ENCODE measurements around the gene THBD.

THBD gene

GRCh38 chr20:23092861-23093495 lies 43.5 kb upstream of the THBD start:
- Histone ChIP-seq H3K27me3 (no peaks in the 10 kb centered on the region), H3K27ac (no peak overlapping the region), H3K9ac (no peak overlapping the region), H3K9me3 (replicated peaks in 1 of 11) (no peaks in the 10 kb centered on the region), H3K4me2 (0 out of 22 replicates have a peak overlapping the region, but pooled peaks of 1 of the 11 experiments have one; percentile 5), H3K36me3 (no peaks in the 10 kb centered on the region), H3K4me3 (no peak overlapping the region), H3K4me1 (peaks cover 3 to 84% (median 30%) of the 10 kb centered on the region in 10 experiments), H4K20me1 (no peaks in the 10 kb centered on the region)
- TF ChIP-seq Cebpa-rat (IDR thresholded peaks at IDR 0.05): no peak

DNA sequence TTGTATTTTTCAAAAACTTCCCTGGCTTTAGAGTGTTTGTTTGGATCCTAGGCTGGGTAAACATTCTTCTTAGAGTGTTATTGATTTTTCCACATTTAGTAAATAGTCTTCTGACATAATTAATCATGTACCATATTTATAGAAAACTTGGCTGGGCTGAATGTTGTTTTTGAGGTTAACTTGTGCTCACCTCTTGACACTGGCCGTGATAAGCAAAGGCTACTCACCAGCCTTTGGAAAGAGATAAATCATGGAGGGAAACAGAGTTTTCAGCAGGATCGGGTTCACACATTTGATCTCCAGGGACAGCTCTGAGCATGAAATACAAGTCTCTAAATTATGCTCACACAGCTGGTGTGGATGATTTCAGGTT lies 42.9 kb upstream of the THBD start:
- Histone ChIP-seq H3K4me1 (peaks cover 9 to 84% (median 32%) of the 10 kb centered on the region in 10 experiments), H3K27ac (no peak overlapping the region), H3K9me3 (replicated peaks in 1 of 11) (no peaks in the 10 kb centered on the region), H3K36me3 (no peaks in the 10 kb centered on the region), H3K27me3 (no peaks in the 10 kb centered on the region), H3K9ac (no peak overlapping the region), H3K4me2 (no peak overlapping the region), H4K20me1 (no peaks in the 10 kb centered on the region), H3K4me3 (no peak overlapping the region)
- no peak for TF ChIP-seq Cebpa-rat (IDR thresholded peaks at IDR 0.05)

- H3K27me3 ChIP-seq: no peaks in the 10 kb centered on the region
- no peak overlapping the region for H3K4me3 ChIP-seq
- H3K9ac ChIP-seq: no peak overlapping the region; a peak in 1 of 22 replicates
Observed at GRCh38 chr20:23091721-23092383, 42.4 kb upstream of the THBD start.

GRCh38 chr20:23090878-23091277 lies 41.4 kb upstream of the THBD start:
- TF ChIP-seq Cebpa-rat (IDR thresholded peaks at IDR 0.05): no peak
- H3K4me3 ChIP-seq: no peak overlapping the region
- no peak overlapping the region for H3K9ac ChIP-seq
- H3K27ac ChIP-seq: peak overlapping the region in 1 of 11 experiments; percentile 15; a peak in 1 of 22 replicates
- H3K9me3 ChIP-seq (replicated peaks in 1 of 11): no peaks in the 10 kb centered on the region
- peaks cover 24 to 84% (median 46%) of the 10 kb centered on the region in 10 experiments for H3K4me1 ChIP-seq
- H4K20me1 ChIP-seq: no peaks in the 10 kb centered on the region
- no peaks in the 10 kb centered on the region for H3K27me3 ChIP-seq
- H3K4me2 ChIP-seq: peak overlapping the region in 6 of 11 experiments; percentile 10 to 53 (median 30); a peak in 9 of 22 replicates
- H3K36me3 ChIP-seq: no peaks in the 10 kb centered on the region

More at GRCh38 chr20:23091721-23092383, 42.4 kb upstream of the THBD start:
- no peak for TF ChIP-seq Cebpa-rat (IDR thresholded peaks at IDR 0.05)
- Histone ChIP-seq H4K20me1 (no peaks in the 10 kb centered on the region), H3K4me1 (peaks cover 14 to 84% (median 37%) of the 10 kb centered on the region in 10 experiments), H3K27ac (0 out of 22 replicates have a peak overlapping the region, but pooled peaks of 2 of the 11 experiments have one; percentile 5 to 15), H3K4me2 (peak overlapping the region in 5 of 11 experiments; percentile 3 to 53 (median 30); a peak in 6 of 22 replicates), H3K36me3 (no peaks in the 10 kb centered on the region), H3K9me3 (replicated peaks in 1 of 11) (no peaks in the 10 kb centered on the region)

DNA sequence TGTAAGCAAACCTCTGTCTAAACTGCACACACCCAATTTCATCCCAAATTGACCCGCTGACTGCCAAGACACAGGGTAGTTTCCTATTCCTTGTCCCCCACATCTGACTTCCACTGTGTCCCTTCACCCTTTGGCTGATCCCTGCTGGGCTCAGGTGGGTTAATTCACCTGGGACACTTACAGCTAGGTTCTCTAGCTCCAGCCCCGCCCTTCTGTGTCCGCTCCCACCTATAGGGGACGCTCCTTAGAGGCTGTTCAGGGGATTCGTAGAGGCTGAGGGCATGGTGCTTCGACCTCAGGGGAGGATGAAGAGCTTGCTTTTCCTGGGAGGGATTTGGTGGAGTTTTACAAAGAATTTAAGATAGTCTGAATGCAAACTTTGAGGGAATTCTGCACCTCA lies 40.7 kb upstream of the THBD start:
- no peaks in the 10 kb centered on the region for H3K27me3 ChIP-seq

DNA sequence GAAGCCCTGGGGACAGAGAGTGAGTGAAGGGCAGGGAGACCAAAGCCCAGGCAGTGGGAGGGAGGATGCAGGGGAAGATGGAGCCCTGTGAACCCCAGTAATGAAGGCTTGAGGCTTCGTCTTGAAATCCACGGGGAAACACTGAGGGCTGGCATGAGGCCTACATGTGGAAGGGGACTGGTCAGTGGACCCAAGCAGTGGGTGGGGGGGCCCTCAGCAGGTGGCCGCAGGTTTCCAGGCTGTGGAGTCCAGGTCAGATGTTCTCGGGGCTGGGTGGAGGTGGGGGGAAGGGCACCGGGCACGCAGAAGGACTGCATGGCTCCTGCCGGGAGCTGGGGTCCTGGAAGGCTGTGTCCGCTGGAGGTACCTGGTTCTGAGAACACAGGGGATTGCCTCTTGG lies 39.4 kb upstream of the THBD start:
- peaks cover 0 to 12% (median 0%) of the 10 kb centered on the region in 11 experiments; a peak in 3 of 22 replicates for H3K36me3 ChIP-seq
- no peaks in the 10 kb centered on the region for H3K27me3 ChIP-seq
- H3K9ac ChIP-seq: no peak overlapping the region
- H3K4me1 ChIP-seq: peaks cover 44 to 86% (median 62%) of the 10 kb centered on the region in 10 experiments
- H3K4me3 ChIP-seq: no peak overlapping the region
- H4K20me1 ChIP-seq: peaks cover 0 to 10% (median 0%) of the 10 kb centered on the region in 11 experiments; a peak in 2 of 22 replicates
- H3K4me2 ChIP-seq: peak overlapping the region in 8 of 11 experiments; percentile 92 to 99 (median 98); a peak in 13 of 22 replicates
- H3K27ac ChIP-seq: peak overlapping the region in 5 of 11 experiments; percentile 87 to 98 (median 94); a peak in 8 of 22 replicates
- no peak for TF ChIP-seq Cebpa-rat (IDR thresholded peaks at IDR 0.05)
- H3K9me3 ChIP-seq (replicated peaks in 1 of 11): no peaks in the 10 kb centered on the region

More for the DNA sequence above, 40.7 kb upstream of the THBD start:
- H3K9ac ChIP-seq: no peak overlapping the region
- no peaks in the 10 kb centered on the region for H3K9me3 ChIP-seq (replicated peaks in 1 of 11)
- TF ChIP-seq Cebpa-rat (IDR thresholded peaks at IDR 0.05): no peak
- H3K36me3 ChIP-seq: no peaks in the 10 kb centered on the region
- H3K27ac ChIP-seq: no peak overlapping the region
- H3K4me3 ChIP-seq: no peak overlapping the region
- peaks cover 32 to 83% (median 51%) of the 10 kb centered on the region in 10 experiments for H3K4me1 ChIP-seq
- no peaks in the 10 kb centered on the region for H4K20me1 ChIP-seq
- peak overlapping the region in 5 of 11 experiments; percentile 28 to 53 (median 30); a peak in 10 of 22 replicates for H3K4me2 ChIP-seq

DNA sequence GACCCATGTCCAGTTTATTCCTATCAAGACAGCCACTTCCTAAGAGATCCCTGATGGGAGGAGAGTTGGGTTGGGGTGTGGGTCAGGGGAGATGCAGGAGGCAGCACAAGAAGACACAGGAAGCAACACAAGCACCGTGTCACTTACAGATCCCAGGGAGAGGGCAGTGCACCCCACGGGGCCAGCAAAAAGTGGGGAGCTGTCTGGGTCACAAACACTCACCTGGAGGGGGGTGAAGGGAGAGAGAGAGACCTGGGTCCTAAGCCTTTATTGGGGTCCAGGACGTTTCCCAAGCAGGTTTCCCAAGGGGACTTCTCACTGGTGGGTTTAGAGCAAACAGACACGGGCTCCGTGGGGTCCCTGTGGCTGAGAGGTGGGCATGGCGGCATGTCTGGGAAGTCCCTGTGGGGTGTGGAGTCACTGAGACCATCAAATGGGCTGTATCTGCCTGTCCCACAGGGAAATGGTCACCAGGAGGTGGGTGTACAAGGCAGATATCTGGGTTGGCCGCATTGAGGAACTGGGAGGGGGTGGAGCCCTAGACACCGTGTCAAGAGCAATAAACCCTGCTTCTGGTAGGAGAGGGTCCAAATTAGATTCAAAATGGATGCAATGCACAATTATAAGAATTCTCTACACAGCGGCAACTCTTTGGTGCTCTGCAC lies 38.2 kb upstream of the THBD start:
- H3K9me3 ChIP-seq (replicated peaks in 1 of 11): no peaks in the 10 kb centered on the region

DNA sequence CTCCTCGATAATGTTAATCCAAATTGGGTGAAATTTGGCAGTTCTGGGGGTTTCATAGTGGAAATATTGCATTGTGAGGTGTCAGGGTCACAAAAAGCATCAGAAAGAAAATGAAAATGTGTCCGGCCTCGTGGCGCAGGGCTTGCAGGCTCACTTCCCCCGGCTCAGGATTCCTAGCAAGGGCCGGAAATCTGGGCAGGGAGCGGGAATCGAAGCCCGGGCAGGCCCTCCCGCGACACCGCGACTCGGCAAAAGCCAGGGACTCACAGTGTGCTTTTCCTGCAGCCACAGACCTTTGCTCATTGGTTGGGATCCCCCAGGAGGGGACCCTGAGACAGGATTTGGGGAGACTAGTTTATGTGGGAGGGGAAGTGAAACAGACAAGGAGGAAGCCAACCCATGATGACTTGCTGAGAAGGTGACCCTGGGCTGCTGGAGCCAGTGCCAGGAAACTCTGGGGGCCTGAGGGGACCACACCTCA lies 37.5 kb upstream of the THBD start:
- peaks cover 60 to 99% (median 81%) of the 10 kb centered on the region in 10 experiments for H3K4me1 ChIP-seq
- peak overlapping the region; percentile 88 to 99 (median 98) for H3K4me2 ChIP-seq
- peak overlapping the region in 8 of 10 experiments; percentile 34 to 77 (median 60); a peak in 12 of 20 replicates for H3K4me3 ChIP-seq
- H3K9ac ChIP-seq: peak overlapping the region; percentile 75 to 91 (median 82); a peak in 20 of 22 replicates
- no peaks in the 10 kb centered on the region for H3K9me3 ChIP-seq (replicated peaks in 1 of 11)
- no peak for TF ChIP-seq Cebpa-rat (IDR thresholded peaks at IDR 0.05)
- H3K36me3 ChIP-seq: peaks cover 0 to 30% (median 3%) of the 10 kb centered on the region in 11 experiments; a peak in 9 of 22 replicates
- H3K27me3 ChIP-seq: no peaks in the 10 kb centered on the region
- H4K20me1 ChIP-seq: peaks cover 0 to 29% (median 0%) of the 10 kb centered on the region in 11 experiments; a peak in 3 of 22 replicates
- peak overlapping the region; percentile 77 to 98 (median 93) for H3K27ac ChIP-seq

More for the DNA sequence above, 38.2 kb upstream of the THBD start:
- Histone ChIP-seq H3K9ac (peak overlapping the region; percentile 75 to 91 (median 82); a peak in 17 of 22 replicates), H3K27ac (peak overlapping the region; percentile 77 to 98 (median 93); a peak in 21 of 22 replicates), H3K4me1 (peaks cover 56 to 93% (median 73%) of the 10 kb centered on the region in 10 experiments), H3K36me3 (peaks cover 0 to 22% (median 0%) of the 10 kb centered on the region in 11 experiments; a peak in 5 of 22 replicates), H3K4me3 (peak overlapping the region in 5 of 10 experiments; percentile 50 to 77 (median 69); a peak in 8 of 20 replicates), H4K20me1 (peaks cover 0 to 22% (median 0%) of the 10 kb centered on the region in 11 experiments; a peak in 3 of 22 replicates), H3K4me2 (peak overlapping the region; percentile 88 to 99 (median 98)), H3K27me3 (no peaks in the 10 kb centered on the region)
- TF ChIP-seq Cebpa-rat (IDR thresholded peaks at IDR 0.05): no peak
